ENCODE measurements around the gene UBFD1.
"Not testable (repeated sequence)": the region's sequence is repeated elsewhere in the genome, so short reads cannot be mapped to it uniquely, and the experiment has no call there.

Gene UBFD1

DNA sequence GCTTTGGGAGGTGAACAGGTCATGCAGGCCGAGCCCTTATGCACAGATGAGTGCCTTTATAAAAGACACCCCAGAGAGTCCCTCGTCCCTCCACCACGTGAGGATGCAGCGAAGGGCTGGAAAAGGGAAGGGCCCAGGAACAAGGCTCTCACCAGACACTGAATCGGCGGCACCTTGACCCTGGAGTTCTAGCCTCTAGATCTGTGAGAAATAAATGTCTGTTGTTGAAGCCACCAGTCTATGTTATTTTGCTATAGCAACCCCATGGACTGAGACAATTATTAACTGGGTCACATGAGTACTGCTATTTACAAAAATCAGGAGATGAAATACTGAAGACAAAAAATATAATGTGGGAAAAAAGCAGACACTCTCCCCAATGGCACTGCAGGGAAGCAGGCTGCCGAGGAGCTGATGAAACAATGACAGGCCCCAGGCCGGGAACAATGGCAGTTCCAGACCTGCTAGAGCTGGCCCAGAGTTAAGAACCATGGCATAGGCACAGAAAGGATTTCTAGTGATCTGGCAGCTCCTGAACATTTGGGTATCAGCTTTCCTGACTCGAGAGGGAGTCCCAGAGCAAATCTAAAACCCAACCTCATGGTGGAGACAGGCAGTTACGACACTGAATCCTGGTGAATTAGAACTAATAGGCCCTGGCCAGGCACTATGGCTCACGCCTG, 29.4 kb upstream of the UBFD1 start:
- DNase-seq (ENCODE audit: low read depth in 2 of 2, low spot score in 1 of 2): no peak

DNA sequence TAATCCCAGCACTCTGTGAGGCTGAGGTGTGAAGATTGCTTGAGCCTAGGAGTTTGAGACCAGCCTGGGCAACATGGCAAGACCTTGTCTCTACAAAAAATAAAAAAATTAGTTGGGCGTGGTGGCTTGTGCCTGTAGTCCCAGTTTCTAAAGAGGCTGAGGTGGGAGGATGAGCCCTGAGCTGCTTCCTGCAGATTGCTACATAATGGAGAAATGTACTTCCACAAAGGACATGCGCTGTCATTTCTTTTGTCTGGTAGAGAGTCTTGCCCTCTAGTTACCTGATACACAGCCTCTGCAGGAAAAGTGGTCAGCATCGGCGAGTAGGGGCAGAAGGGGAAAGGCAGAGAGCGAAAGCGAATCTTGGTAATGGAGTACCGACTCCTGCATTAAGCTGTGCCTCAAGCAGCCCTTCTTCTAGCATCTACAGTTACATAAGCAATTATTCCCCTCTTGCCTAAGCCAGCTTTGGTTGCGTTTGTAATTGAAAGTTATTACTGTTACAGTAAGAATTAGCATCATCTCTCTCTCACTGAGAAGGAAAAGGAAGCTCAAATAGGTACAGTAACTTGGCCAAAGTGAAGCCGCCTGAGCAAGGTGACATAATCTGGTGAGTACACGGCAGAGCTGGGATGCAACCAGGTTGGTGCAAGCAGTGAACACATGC, 28.8 kb upstream of the UBFD1 start:
- no peak for DNase-seq (ENCODE audit: low read depth in 2 of 2, low spot score in 1 of 2)

- DNase-seq (ENCODE audit: low read depth in 2 of 2, low spot score in 1 of 2): no peak
These were observed 27.5 kb upstream of the UBFD1 start for GRCh38 chr16:23530062-23530461.

- no peak for DNase-seq (ENCODE audit: low read depth in 2 of 2, low spot score in 1 of 2)
These were observed 25.1 kb upstream of the UBFD1 start for GRCh38 chr16:23532448-23532847.

- DNase-seq (ENCODE audit: low read depth in 2 of 2, low spot score in 1 of 2): no peak
These were observed 22.4 kb upstream of the UBFD1 start for GRCh38 chr16:23534868-23535860.

- DNase-seq (ENCODE audit: low read depth in 2 of 2, low spot score in 1 of 2): no peak
These were observed 21.6 kb upstream of the UBFD1 start for GRCh38 chr16:23535901-23536300.

DNA sequence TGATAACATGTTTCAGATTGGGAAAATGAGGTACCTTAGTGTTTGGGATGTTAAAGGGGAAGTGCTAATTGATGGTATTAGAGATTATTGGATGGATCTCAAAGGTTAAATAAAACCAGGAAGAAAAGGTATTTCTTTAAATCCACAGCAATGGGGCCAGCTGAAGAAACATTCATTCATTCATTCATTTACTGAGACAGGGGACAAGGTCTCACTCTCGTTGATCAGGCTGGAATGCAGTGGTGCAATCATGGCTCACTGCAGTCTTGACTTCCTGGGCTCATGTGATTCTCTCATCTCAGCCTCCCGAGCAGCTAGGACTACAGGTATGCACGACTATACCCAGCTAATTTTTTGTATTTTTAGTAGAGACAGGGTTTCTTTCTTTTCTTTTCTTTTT, 20.1 kb upstream of the UBFD1 start:
- DNase-seq (ENCODE audit: low read depth in 2 of 2, low spot score in 1 of 2): no peak

DNA sequence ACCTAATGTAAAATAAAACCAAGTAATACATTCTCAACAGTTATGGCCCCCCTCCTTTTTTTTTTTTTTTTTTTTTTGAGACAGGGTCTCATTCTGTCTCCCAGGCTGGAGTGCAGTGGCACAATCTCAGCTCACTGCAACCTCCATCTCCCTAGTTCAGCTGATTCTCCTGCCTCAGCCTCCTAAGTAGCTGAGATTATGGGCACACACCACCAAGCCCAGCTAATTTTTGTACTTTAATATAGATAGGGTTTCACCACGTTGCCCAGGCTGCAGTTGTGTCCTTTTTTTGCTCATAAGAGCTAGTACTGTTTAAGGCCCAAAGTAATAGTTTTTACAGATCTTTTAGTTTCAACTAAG, 18.6 kb upstream of the UBFD1 start:
- DNase-seq (ENCODE audit: low read depth in 2 of 2, low spot score in 1 of 2): no peak

DNA sequence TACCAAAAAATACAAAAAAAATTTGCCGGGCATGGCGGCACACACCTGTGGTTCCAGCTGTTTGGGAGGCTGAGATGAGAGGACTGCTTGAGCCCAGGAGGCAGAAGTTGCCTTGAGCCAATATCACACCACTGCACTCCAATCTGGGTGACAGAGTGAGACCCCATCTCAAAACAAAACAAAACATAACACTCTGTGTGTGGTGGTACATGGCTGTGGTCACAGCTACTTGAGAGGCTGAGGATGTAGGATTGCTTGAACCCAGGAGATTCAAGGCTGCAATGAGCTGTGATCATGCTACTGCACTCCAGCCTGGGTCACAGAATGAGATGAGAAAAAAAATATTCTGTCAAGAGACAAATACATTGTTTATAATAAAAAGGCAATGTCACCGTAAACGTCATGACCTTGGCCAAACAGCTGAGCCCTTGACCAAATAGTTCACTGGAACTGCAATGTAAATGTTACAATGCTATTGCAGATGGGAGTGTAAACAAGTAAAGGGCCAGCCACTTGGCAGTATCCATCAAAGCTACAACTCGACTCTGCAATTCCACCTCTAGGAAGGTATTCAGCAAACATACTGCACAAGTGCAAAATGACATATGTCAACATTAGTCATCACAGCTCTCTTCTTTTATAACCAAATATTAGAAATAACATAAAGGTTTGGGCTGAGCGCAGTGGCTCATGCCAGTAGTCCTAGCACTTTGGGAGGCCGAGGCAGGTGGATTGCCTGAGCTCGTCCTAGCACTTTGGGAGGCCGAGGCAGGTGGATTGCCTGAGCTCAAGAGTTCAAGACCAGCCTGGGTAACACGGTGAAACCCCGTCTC, 17.3 kb upstream of the UBFD1 start:
- no peak for DNase-seq (ENCODE audit: low read depth in 2 of 2, low spot score in 1 of 2)

GRCh38 chr16:23540817-23541178, 16.7 kb upstream of the UBFD1 start:
- DNase-seq (ENCODE audit: low read depth in 2 of 2, low spot score in 1 of 2): not testable (repeated sequence)

- no peak for DNase-seq (ENCODE audit: low read depth in 2 of 2, low spot score in 1 of 2)
These were observed 13.1 kb upstream of the UBFD1 start for GRCh38 chr16:23544436-23544835.

DNA sequence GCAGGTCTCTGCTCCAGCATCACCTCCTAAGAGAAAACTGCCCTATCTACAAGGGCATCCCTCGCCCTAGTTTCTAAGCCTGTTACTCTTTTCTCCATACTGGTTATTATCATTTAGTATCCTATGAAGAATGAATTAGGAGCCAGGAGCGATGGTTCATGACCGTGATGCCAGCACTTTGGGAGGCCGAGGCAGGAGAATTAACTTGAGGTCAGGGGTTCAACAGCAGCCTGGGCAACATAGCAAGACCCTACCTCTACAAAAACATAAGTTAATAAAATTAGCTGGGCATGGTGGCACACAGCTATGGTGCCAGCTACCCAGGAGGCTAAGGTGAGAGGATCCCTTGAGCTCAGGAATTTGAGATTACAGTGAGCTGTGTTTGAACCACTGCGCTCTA, 7.6 kb upstream of the UBFD1 start:
- no peak for DNase-seq (ENCODE audit: low read depth in 2 of 2, low spot score in 1 of 2)

DNA sequence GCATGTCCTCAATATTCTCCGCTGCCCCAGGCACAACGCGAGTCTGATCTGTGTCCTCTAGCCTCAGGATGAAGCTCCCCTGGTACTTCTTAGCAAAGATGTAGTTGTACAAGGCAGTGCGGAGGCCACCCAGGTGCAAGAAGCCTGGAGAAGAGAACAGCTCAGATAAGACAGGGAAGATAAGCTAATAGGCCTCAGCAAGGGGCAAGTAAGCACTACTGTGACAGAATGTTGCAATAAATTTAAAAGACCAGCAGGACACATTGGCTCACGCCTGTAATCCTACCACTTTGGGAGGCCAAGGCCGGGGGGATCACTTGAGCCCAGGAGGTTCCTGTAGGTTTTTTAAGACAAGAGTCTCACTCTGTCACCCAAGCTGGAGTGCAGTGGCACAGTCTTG, 5.4 kb upstream of the UBFD1 start:
- DNase-seq (ENCODE audit: low read depth in 2 of 2, low spot score in 1 of 2): no peak

DNA sequence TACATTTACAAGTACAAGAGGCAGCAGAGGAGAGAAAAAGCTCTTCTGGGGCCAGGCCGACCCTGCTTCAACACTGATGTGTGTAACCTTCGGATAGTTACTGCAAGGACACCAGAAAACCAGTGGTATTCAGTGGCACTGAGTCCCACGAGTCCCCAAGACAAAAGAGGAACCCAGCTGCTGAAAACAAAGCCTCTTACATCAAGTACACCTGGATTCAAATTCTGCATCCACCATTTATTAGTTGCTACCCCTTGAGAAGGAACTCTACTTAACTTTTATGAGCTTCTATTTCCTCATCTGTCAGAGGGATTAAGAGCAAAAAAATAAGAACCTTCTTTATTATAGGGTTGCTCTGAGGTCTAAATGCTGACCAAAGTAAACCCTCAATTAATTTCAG, 3.0 kb upstream of the UBFD1 start:
- no peak for DNase-seq (ENCODE audit: low read depth in 2 of 2, low spot score in 1 of 2)

DNA sequence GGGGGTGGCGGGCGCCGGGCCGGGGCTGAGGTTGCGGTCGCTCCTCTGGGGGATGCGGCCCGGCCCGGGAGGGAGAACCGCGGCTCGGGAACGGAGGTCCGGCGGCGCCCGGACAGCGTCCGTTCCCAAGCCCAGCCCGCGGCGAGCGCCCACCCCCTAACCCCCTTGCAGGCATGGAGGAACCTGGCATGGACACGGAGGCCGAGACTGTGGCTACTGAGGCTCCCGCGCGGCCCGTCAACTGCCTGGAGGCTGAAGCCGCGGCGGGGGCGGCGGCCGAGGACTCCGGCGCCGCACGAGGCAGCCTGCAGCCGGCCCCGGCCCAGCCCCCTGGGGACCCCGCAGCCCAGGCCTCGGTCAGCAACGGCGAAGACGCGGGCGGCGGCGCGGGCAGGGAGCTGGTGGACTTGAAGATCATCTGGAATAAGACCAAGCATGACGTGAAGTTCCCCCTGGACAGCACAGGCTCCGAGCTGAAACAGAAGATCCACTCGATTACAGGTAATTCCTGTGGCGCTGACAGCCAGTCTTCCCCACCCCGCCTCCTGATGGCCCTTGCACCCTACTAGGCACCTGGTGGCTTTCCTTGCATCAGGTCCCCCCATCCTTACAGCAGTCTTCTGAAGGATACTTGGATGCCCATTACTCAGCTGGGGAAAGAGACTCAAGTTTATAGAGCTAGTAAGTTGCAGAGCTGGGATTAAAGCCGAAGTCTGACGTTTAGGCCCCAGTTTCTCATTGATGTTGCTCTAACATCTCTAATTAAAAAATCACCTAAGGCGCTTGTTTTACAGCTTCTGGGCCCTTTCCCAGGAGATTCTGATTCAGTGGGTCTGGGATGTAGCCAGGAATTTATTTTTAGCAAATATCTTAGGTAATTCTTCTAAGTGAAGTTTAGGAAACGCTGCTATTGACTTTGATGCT, 514 bp downstream of the UBFD1 start:
- DNase-seq (ENCODE audit: low read depth in 2 of 2, low spot score in 1 of 2): no peak

GRCh38 chr16:23561586-23561985, 4.1 kb downstream of the UBFD1 start:
- no peak for DNase-seq (ENCODE audit: low read depth in 2 of 2, low spot score in 1 of 2)

DNA sequence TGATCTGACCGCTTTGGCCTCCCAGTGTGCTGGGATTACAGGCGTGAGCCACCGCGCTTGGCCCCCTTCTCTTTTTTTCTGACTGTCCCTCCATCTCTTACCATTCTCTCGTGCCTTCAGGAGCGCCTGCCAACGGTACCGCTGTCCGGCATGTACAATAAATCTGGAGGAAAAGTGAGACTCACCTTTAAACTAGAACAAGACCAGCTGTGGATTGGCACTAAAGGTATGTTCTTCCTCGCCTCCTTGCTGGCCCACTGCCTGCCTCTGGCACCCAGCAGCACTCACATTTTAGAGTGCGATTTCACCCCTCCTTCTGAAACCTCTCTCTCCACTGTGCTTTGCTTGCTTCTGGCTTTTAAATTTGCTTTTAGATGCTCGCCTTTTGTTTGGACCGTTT, 5.0 kb downstream of the UBFD1 start:
- DNase-seq (ENCODE audit: low read depth in 2 of 2, low spot score in 1 of 2): no peak

GRCh38 chr16:23563186-23563585, 5.7 kb downstream of the UBFD1 start:
- DNase-seq (ENCODE audit: low read depth in 2 of 2, low spot score in 1 of 2): no peak

- no peak for DNase-seq (ENCODE audit: low read depth in 2 of 2, low spot score in 1 of 2)
These were observed 7.2 kb downstream of the UBFD1 start for GRCh38 chr16:23564575-23565363.
